Measurements from ENCODE around the gene LMOD2. TPM values are rescaled to one million over a fixed set of nuclear protein-coding genes. Genes with fewer than 3 reads are reported as not detected.

Gene LMOD2
- total and polyA plus RNA-seq, 2 experiments from 2014 or later = not detected

GRCh38 chr7:123609883-123610239 lies 45.8 kb upstream of the LMOD2 start:
- no peak overlapping the region for H3K27ac Mint-ChIP-seq
- no peak overlapping the region for H3K4me3 Mint-ChIP-seq

More at GRCh38 chr7:123609883-123610239, 45.8 kb upstream of the LMOD2 start:
- no peaks in the 10 kb centered on the region for H3K36me3 Mint-ChIP-seq (ENCODE audit: low read depth)
- no peak overlapping the region for H2AFZ ChIP-seq
- H4K20me1 ChIP-seq (replicated peaks; ENCODE audit: insufficient read depth) = no peaks in the 10 kb centered on the region
- ATAC-seq (no peak), DNase-seq (ENCODE audit: low spot score) (no peak)
- H3K4me1 Mint-ChIP-seq = peaks cover 6% of the 10 kb centered on the region; the same call in 2 of the 3 replicates
- no peaks in the 10 kb centered on the region for H3K4me1 ChIP-seq (ENCODE audit: insufficient read depth)
- H3K4me3 ChIP-seq = no peak overlapping the region
- TF ChIP-seq ZNF462 (CRISPR knock-in tag; IDR thresholded peaks at IDR 0.05) (no peak), REST (IDR thresholded peaks at IDR 0.05; ENCODE audit: unreplicated experiment) (no peak), STAT1 (IDR thresholded peaks at IDR 0.05; ENCODE audit: unreplicated experiment) (no peak), ETS1 (IDR thresholded peaks at IDR 0.05) (no peak), POLR2AphosphoS5 (IDR thresholded peaks at IDR 0.05; ENCODE audit: low read depth) (no peak), JUNB (IDR thresholded peaks at IDR 0.05; ENCODE audit: unreplicated experiment) (no peak), CREB1 (CRISPR knock-in tag; IDR thresholded peaks at IDR 0.05; ENCODE audit: low read depth) (no peak), EZH2phosphoT487 (IDR thresholded peaks at IDR 0.05; ENCODE audit: unreplicated experiment) (no peak), EZH2 (IDR thresholded peaks at IDR 0.05; ENCODE audit: low read depth, unreplicated experiment) (no peak), CTCF (conservative IDR thresholded peaks at IDR 0.05; ENCODE audit: low read depth in 2 of 2) (no peak), ZNF114 (CRISPR knock-in tag; IDR thresholded peaks at IDR 0.05) (no peak), NANOG (IDR thresholded peaks at IDR 0.05; ENCODE audit: borderline replicate concordance) (no peak), ZNF331 (CRISPR knock-in tag; IDR thresholded peaks at IDR 0.05; ENCODE audit: low read depth) (no peak)
- no peak overlapping the region for H3K27ac ChIP-seq (ENCODE audit: low read depth)
- peaks cover 4% of the 10 kb centered on the region for H3K27me3 Mint-ChIP-seq (ENCODE audit: insufficient read depth, low read depth, poor library complexity)
- no peaks in the 10 kb centered on the region for H3K27me3 ChIP-seq (ENCODE audit: insufficient read depth)
- no peak overlapping the region for H3K4me2 ChIP-seq
- no peaks in the 10 kb centered on the region for H3K79me2 ChIP-seq (replicated peaks; ENCODE audit: insufficient read depth)
- no peaks in the 10 kb centered on the region for H3K36me3 ChIP-seq (ENCODE audit: insufficient read depth)
- H3K9me2 ChIP-seq (ENCODE audit: insufficient read depth) = no peaks in the 10 kb centered on the region
- no peaks in the 10 kb centered on the region; the same call in 2 of the 3 replicates for H3K9me3 Mint-ChIP-seq
- no peaks in the 10 kb centered on the region for H3F3A ChIP-seq (replicated peaks; ENCODE audit: low read depth)
